GM03348 (cell line): ENCODE data around the gene KIAA0040.

ENCODE experiments used
- DNase-seq: peaks from one replicate; pipeline ENCODE4 v3.0.0; 2012; ENCODE audit warnings: low spot score

Gene KIAA0040

GRCh38 chr1:175200678-175201521 is 8.3 kb upstream of the KIAA0040 start:
- no peak for DNase-seq

DNA sequence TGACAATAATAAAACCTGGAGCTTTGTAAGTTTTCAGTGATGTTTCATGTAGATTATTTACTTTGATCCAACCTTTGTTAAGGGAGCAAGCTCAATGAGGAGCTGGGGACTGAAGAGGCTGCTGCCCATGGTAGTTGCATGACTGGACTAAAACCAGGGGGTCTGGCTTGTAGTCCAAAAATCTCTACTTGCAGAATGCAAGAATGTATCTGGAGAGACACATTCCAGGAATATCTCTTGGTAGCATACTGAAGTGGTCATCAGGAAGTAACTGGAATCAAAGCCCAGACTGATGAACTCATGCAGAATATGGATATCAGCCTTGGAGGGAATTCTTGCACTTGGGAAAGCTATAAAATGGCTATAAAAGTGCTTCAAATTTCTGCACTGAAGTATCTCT is 5.8 kb upstream of the KIAA0040 start:
- DNase-seq = no peak

DNA sequence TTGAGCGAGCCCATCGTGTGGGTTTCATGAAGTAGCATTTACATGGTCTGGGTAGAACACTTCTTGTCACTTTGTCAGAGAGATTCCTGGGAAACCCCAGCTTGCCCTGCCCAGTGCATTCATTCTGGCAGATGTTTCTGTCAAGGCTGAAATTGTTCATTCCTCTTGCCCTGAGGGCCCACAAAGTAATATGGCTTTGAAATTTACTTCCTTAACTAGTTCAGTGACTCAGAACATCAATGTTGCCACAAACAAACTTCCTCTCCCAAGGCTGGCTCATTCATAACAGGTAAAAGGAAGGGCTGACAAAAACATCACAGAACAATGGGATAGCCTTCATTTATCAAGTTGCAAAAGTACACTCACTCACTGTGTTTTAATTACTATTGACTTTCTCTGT is 5.0 kb upstream of the KIAA0040 start:
- DNase-seq = no peak

DNA sequence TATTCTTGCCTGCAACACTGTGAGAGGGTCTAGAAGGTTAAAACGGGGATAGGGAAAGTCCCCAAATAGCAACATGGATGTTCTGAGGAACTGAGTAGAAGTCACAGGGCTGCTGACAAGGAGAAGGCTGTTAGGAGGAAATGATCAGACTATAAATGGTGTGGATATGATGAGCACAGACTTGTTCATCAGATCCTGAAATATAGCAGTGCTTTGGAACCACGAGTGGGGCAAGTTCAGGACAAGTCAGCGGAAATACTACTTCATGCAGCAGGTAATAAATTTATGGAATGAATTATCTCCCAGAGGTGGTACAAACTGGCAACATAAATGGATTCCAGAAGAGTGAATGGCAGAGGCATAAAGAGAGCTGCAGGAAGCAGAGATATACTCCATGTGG is 3.2 kb upstream of the KIAA0040 start:
- no peak for DNase-seq

DNA sequence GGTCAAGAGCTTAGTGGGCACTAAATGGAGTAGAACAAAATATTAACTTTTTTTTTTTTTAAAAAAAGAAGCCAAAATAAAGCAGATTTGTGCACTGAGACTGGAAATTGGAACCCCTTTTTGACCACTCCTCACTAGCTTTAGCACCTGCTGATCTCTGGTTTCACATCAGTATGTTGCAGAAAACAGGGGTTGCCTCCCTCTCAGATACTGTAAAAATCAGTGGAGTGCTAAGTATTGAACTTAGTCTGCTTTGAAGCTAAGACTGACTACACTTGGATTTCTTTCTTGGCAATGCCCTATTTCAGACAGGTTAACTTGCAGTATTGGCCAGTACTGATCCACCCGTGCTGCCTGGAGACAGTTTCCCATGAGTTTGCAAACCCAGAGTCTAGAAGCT is 2.7 kb upstream of the KIAA0040 start:
- DNase-seq = no peak

DNA sequence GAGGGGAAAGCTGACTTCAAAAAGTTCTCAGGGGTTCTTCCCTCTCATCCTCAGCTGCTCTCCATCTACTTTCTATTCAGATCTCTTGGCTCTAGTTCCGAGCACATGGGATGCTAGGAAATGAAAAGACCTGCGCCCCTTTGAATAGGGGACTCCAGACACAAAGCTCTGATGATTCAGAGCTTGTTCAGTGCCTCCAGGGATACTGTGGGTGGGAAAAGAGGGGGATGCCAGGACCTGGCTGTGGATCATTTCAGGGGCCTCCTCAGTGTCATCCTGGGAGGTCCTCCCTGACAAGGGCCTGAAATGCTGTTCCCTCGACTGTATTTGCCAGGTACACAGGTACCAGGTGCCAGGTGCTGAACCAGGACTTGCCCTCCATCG is 943 bp upstream of the KIAA0040 start:
- DNase-seq = peak; percentile 20

DNA sequence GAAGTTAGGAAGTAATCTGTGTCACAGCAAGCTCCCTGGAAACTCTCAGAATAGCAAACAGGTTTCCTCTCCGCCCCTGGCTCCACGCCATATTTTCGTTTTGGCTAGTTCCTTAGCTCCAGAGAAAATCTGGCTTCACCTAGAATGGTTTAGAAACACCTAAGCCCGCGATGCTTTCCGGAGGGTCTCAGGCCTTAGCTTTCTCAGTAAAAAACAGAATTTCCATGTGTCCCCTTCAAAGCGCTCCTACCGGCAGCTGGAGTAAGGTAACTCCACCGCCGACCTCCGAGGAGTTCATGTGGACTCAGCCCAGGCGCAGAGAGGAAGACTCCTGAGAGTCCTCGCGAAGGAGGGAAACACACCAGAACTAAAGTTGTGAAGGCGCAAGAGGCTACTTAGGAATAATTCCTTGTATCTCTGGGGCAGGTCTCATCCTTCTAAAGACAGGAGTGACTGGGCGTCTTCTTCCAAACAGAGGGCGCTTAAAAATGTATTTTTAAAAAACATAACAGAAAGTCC is 406 bp downstream of the KIAA0040 start:
- DNase-seq = peak; percentile 31

DNA sequence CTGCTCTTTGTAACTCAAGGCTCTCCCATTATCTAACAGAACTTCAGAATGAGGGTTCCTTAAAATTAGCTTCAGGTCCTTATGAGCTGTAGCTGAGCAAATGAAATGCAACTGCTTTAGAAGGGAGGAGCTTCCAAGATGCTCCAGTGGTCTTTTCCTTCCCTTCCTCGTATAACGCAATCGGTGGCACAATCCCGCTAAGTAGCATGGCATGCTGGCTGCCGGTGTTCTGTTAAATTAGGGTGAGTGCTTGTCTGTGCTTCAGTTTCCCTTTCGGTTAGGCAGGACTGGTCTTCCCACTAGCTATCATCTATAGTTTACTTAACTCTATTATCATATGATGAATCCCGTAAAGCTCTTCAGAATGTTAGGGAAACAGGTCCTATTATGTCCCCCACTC is 917 bp downstream of the KIAA0040 start:
- DNase-seq = peak; percentile 19

GRCh38 chr1:175188936-175189335 is 3.6 kb downstream of the KIAA0040 start:
- DNase-seq = no peak

DNA sequence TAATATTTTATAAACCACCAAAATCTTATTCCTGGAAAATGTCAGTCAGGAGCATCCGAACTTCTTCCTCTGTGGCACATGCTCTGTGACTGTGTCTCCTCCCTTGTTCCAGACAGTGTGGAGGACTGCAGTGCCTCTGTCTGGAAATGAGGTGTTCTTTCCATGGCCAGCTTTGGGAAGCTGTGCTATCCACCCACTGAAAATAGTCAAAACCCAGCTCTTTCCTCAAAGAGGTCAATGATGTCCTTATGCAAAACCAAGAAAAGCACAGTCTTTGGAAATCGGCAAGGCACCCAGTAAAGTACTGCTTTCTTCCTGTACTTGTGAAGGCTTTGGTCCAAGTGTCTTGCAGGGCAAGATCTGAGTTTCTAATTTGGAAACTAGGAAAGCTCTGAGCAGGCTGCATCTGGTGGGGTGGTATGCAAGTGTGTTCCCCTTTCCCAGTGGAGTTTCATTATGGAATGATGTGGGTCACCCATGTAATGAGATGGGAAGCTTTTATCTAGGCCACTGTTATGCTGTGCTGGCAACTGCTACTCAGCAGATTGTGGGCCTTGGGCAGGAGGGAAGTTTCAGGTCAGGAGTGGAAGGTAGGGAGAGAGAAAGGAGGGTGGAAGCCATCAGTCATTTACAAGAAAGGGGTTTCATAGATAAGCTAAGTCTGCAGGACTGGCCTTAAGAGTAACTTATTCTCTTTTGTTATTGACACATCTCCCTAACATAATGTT is 6.0 kb downstream of the KIAA0040 start:
- no peak for DNase-seq

DNA sequence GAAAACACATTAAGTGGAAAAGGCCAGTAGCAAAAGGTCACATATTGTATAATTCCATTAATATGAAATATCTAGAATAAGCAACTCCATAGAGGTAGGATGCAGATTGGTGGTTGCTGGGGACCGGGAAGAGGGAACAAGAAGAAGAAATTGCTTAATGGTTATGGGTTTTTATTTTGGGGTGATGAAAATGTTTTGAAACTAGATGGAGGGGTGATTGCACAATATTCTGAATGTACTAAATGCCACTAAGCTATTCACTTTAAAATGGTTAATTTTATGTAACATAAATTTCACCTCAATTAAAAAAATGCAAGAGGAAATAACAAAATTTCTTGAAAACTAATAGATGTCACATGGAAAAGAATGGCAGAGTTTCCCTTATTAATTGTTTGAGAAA is 6.7 kb downstream of the KIAA0040 start:
- no peak for DNase-seq

DNA sequence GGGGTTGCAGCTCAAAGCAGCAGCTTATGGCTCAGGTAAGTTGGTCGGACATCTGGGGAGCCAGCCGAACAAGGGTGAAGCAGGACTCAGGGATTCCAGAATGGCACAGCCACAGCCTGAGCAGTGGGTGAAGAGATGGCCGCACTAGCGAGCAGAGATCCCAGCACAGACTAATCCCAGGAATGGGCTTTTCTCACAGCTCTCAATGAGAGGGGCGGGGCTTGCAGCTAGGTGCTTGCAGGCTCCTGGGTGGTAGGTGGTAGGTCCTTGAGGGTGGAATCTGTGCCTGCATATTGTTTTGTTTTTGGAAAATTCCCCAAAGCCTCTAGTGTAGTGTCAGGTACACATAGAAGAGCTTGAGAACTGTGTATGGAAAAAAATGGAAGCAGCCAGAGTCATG is 9.0 kb downstream of the KIAA0040 start:
- DNase-seq = no peak

- DNase-seq = no peak
Measured at GRCh38 chr1:175182201-175182746, 10.3 kb downstream of the KIAA0040 start.

GRCh38 chr1:175179837-175180590 is 12.6 kb downstream of the KIAA0040 start:
- DNase-seq = no peak

GRCh38 chr1:175178456-175178855 is 14.1 kb downstream of the KIAA0040 start:
- no peak for DNase-seq

DNA sequence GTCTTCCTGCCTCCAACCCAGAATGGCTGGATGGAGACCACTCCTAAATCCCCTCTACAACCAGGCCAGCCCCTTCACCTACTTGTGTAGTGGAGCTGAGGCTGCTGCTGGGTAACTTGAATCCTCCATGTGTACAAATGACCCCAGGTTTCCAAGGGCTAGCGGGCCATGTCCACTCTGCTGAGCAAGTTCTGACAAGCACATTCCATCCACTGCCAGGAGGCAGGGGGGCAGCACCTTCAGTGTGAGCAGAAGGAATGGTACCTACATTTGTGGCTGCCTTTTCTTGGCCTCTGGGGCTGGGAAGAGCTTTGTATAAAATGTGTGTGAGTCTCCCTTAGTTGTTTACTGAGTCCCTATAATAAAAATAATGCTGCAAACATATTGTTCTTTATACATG is 14.5 kb downstream of the KIAA0040 start:
- DNase-seq = no peak

DNA sequence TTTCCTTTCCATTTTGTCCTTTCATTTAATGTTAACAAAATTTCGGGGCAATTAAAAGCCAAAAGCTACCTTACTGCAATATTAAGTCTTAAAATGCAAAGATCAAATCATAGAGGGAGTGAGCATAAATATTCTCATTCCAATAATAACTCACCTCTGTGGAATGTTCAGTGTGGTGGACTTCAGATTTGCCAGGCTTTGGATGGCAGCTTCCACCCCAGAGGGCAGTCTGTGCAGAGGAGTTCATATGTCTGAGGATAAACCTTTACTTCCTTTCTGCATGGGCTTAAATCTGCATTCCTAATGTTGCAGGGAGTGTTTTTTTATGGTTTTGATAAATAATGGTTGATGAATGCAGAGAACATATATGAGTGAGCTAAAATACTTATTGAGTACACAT is 16.3 kb downstream of the KIAA0040 start:
- no peak for DNase-seq

- DNase-seq = no peak
Measured at GRCh38 chr1:175174309-175175102, 18.1 kb downstream of the KIAA0040 start.

GRCh38 chr1:175173531-175173930 is 19.0 kb downstream of the KIAA0040 start:
- DNase-seq = no peak

GRCh38 chr1:175172503-175172902 is 20.1 kb downstream of the KIAA0040 start:
- no peak for DNase-seq
